COR-L47 (cell line): ENCODE data around the gene POP4.
A peak's percentile ranks its signal among the peaks of the same experiment; 100 is the strongest.

Experiments
- DNase-seq: peaks from one replicate; lab custom pipeline; 2025; lab: John Stamatoyannopoulos, UW

POP4 gene

GRCh38 chr19:29663861-29664752 is 58.0 kb downstream of the POP4 start:
- no peak for DNase-seq

DNA sequence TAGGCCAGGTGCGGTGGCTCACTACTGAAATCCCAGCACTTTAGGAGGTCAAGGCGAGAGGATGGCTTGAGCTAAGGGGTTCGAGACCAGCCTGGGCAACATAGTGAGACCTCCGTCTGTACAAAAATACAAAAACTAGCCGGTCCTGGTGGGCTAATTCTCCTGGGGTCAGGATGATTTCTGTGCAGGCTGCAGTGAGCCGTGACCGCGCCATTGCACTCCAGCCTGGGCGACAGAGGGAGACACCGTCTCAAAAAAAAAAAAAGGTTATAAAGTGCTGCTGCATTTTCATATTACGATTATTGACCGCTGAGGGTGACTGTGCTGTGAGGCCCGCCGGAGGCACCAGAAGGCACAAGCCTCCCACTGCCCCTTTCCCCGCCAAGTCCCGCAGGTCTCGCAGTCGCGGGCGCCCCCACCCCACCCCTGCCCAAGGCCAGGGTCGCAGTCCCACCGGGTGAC is 58.7 kb downstream of the POP4 start:
- DNase-seq: no peak

DNA sequence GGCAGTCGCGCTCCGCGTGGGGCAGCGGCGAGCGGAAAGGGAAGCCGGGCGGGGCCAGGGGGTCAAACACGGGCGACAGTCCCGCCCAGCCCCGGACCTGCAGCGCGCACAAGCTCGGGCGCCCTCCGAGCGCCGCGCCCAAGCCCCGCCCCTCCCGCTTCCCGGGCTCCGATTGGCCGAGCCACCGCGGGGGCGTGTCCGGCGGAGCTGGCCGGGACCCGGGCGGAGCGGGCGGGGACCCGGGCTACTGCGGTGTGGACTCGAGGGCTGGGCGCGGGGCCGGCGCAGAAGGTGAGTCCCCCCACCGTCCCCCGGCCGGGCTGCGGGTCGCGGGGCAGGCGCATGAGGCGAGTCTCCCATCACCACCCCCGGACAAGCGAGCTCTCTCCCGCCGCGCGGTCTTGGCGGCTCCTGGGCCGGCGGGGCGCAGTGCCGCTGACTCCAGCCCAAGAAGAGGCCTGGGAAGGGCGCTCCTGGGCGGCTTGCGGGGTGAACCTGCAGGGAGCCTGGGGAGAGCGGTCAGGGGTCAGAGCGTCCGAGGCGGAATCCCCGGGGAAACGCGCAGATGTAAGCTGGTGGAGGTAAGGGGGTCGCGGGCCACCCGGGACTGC is 59.2 kb downstream of the POP4 start, which contains the start of gene PLEKHF1:
TSS of gene PLEKHF1 (plus strand) at position 247 of the 611 bp plus-strand sequence. CDS start 8,379 bp downstream, outside the sequence.
- peak; percentile 16 for DNase-seq

DNA sequence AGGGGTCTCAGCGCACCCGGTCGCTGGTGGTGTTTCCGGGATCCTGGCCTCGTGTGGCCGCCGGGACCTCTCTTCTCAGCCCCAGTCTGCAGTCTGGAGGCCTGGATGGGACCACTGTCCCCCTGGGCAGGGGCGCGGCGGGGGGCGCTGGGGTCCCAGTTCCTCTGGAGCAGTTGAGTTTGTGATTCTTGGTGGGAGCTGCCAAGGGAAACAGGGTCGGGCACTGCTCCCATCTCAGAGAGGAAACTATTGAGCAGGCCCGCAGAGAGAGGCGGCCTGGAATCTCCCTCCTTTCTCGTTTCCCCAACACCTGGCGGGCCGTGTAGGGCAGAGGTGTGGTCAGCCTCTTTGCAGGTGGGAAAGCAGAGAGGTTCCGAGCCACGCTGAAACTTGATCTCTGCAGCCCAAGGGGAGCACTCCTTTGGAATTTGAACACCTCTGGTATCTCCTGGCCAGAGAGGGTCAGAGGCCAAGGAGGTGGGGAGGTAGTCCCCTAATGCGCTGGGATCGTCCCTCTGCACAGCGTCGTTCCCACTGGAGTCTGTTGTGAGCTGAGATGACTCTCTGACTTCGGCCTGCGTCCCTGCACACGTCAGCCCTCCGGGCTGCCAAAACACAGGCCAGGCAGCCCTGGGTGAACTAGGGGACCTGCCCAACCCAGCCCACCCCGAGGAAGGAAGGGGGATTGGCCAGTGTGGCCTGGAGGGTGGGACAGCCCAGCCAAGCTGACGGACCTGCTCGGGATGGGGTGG is 59.9 kb downstream of the POP4 start:
- no peak for DNase-seq
